H9 (cell line): ENCODE measurements around the gene POMGNT2. TPM values are rescaled to one million over a fixed set of nuclear protein-coding genes. Genes with fewer than 3 reads are reported as not detected.

Source experiments
- DNase-seq: peaks from one replicate; pipeline ENCODE4 v3.0.0-alpha.2; 2017
- H2AFZ ChIP-seq: one replicate; pipeline ENCODE4 v1.6.1; 2013; ENCODE audit warnings: mild to moderate bottlenecking, low read length, control low read depth, moderate library complexity
- H2AK5ac ChIP-seq: 2 replicates; pipeline ENCODE4 v1.6.1; 2013; ENCODE audit warnings: low read length, control low read depth, mixed read lengths; ENCODE audit not compliant: insufficient read length
- H2BK120ac ChIP-seq: one replicate; pipeline ENCODE4 v1.6.1; 2013; ENCODE audit warnings: low read depth, mild to moderate bottlenecking, low read length, control low read depth, inconsistent platforms; ENCODE audit not compliant: poor library complexity, severe bottlenecking
- H2BK12ac ChIP-seq: 2 replicates; pipeline ENCODE4 v1.6.1; 2013; ENCODE audit warnings: low read length, control low read depth, mixed read lengths, low read depth; ENCODE audit not compliant: insufficient read length
- H2BK15ac ChIP-seq: 2 replicates; pipeline ENCODE4 v1.6.1; 2013; ENCODE audit warnings: low read depth, low read length, control low read depth
- H2BK20ac ChIP-seq: one replicate; pipeline ENCODE4 v1.6.1; 2013; ENCODE audit warnings: low read depth, mild to moderate bottlenecking, low read length, control low read depth, inconsistent platforms; ENCODE audit not compliant: poor library complexity, severe bottlenecking
- H2BK5ac ChIP-seq: 2 replicates; pipeline ENCODE4 v1.6.1; 2013; ENCODE audit warnings: low read length, control low read depth, mixed read lengths; ENCODE audit not compliant: insufficient read length
- H3K14ac ChIP-seq: 2 replicates; pipeline ENCODE4 v1.6.1; 2013; ENCODE audit warnings: low read length, control low read depth; ENCODE audit not compliant: insufficient read depth
- H3K18ac ChIP-seq: 2 replicates; pipeline ENCODE4 v1.6.1; 2013; ENCODE audit warnings: low read depth, mild to moderate bottlenecking, mixed read lengths, low read length, control low read depth; ENCODE audit not compliant: insufficient read length
- H3K23ac ChIP-seq: 2 replicates; pipeline ENCODE4 v1.6.1; 2013; ENCODE audit warnings: low read length, control low read depth, mixed read lengths, low read depth; ENCODE audit not compliant: insufficient read length
- H3K23me2 ChIP-seq: 2 replicates; pipeline ENCODE4 v1.6.1; 2013; ENCODE audit warnings: low read depth, mild to moderate bottlenecking, mixed read lengths, low read length, control low read depth; ENCODE audit not compliant: insufficient read length, poor library complexity, severe bottlenecking
- H3K27ac ChIP-seq: 2 replicates; pipeline ENCODE4 v1.5.1; 2013; ENCODE audit warnings: low read length, control low read depth, mixed read lengths, low read depth; ENCODE audit not compliant: insufficient read length
- H3K27me3 ChIP-seq: 2 replicates; pipeline ENCODE4 v1.6.1; 2013; ENCODE audit warnings: low read length, control low read depth, inconsistent platforms; ENCODE audit not compliant: insufficient read depth
- H3K4ac ChIP-seq: 2 replicates; pipeline ENCODE4 v1.6.1; 2013; ENCODE audit warnings: low read depth, mild to moderate bottlenecking, control low read depth, inconsistent platforms, low read length, moderate library complexity
- H3K4me1 ChIP-seq: 2 replicates; pipeline ENCODE4 v1.6.1; 2013; ENCODE audit warnings: low read length, control low read depth, inconsistent platforms; ENCODE audit not compliant: insufficient read depth
- H3K4me2 ChIP-seq: 2 replicates; pipeline ENCODE4 v1.6.1; 2013; ENCODE audit warnings: low read length, control low read depth, mixed read lengths; ENCODE audit not compliant: insufficient read length, insufficient read depth
- H3K56ac ChIP-seq: 2 replicates; pipeline ENCODE4 v1.6.1; 2013; ENCODE audit warnings: low read depth, mild to moderate bottlenecking, mixed read lengths, low read length, control low read depth; ENCODE audit not compliant: insufficient read length
- H3K79me1 ChIP-seq: 2 replicates; pipeline ENCODE4 v1.6.1; 2013; ENCODE audit warnings: low read depth, mild to moderate bottlenecking, moderate library complexity, low read length, control low read depth, inconsistent platforms; ENCODE audit not compliant: insufficient read depth, poor library complexity, severe bottlenecking
- H3K79me2 ChIP-seq: 2 replicates; pipeline ENCODE4 v1.6.1; 2013; ENCODE audit warnings: low read length, control low read depth, inconsistent platforms; ENCODE audit not compliant: insufficient read depth
- H3K9ac ChIP-seq: 2 replicates; pipeline ENCODE4 v1.6.1; 2013; ENCODE audit warnings: low read length, control low read depth, mixed read lengths; ENCODE audit not compliant: insufficient read length; ENCODE audit errors: extremely low read depth
- H3K9me3 ChIP-seq: one replicate; pipeline ENCODE4 v1.6.1; 2013; ENCODE audit warnings: low read depth, low read length, inconsistent platforms; ENCODE audit not compliant: control insufficient read depth
- H3T11ph ChIP-seq: one replicate; pipeline ENCODE4 v1.6.1; 2013; ENCODE audit warnings: mild to moderate bottlenecking, low read length, control low read depth, inconsistent platforms
- H4K20me1 ChIP-seq: one replicate; pipeline ENCODE4 v1.6.1; 2013; ENCODE audit not compliant: control insufficient read depth, insufficient read length, insufficient read depth
- H4K5ac ChIP-seq: 2 replicates; pipeline ENCODE4 v1.6.1; 2013; ENCODE audit warnings: low read depth, mild to moderate bottlenecking, mixed read lengths, low read length, control low read depth; ENCODE audit not compliant: insufficient read length
- H4K8ac ChIP-seq: replicated peaks from 2 replicates; pipeline ENCODE4 v1.6.1; 2013; ENCODE audit warnings: low read length, control low read depth, mixed read lengths, low read depth; ENCODE audit not compliant: insufficient read length
- H4K91ac ChIP-seq: 2 replicates; pipeline ENCODE4 v1.6.1; 2013; ENCODE audit warnings: low read depth, mild to moderate bottlenecking, moderate library complexity, mixed read lengths, low read length, control low read depth; ENCODE audit not compliant: insufficient read length
- H3K27ac Mint-ChIP-seq, 3 experiments: 2 replicates in 2 of 3; 3 replicates in 1 of 3; pipeline ENCODE4 v1.8.0; 2020 to 2021; ENCODE audit warnings: mixed read lengths in 3 of 3, mild to moderate bottlenecking in 1 of 3, moderate library complexity in 1 of 3
- H3K27me3 Mint-ChIP-seq: 2 replicates; pipeline ENCODE4 v1.8.0; 2021; ENCODE audit warnings: low read depth, mild to moderate bottlenecking, moderate library complexity, mixed read lengths
- H3K36me3 Mint-ChIP-seq, 3 experiments: 2 replicates in 2 of 3; 3 replicates in 1 of 3; pipeline ENCODE4 v1.8.0; 2020 to 2021; ENCODE audit warnings: low read depth in 3 of 3, mixed read lengths in 3 of 3; ENCODE audit not compliant: insufficient read depth in 1 of 3
- H3K4me1 Mint-ChIP-seq, 2 experiments: 2 replicates each; pipeline ENCODE4 v1.8.0; 2020; ENCODE audit warnings: mixed read lengths in 2 of 2
- H3K4me3 Mint-ChIP-seq, 2 experiments: 2 replicates in 1 of 2; 3 replicates in 1 of 2; pipeline ENCODE4 v1.8.0; 2020 to 2021; ENCODE audit warnings: mild to moderate bottlenecking in 2 of 2, mixed read lengths in 2 of 2, moderate library complexity in 1 of 2
- H3K9me3 Mint-ChIP-seq, 2 experiments: 2 replicates in 1 of 2; 3 replicates in 1 of 2; pipeline ENCODE4 v1.8.0; 2020; ENCODE audit warnings: mild to moderate bottlenecking in 2 of 2, mixed read lengths in 2 of 2, moderate library complexity in 1 of 2
- CTCF ChIP-seq: fragments of 200-600 bp; sonication (generic); conservative IDR thresholded peaks from 3 replicates; pipeline ENCODE4 v1.8.0; 2021; ENCODE audit warnings: antibody characterized with exemption, mild to moderate bottlenecking
- WGBS: extraction: QIAGEN DNeasy Blood & Tissue Kit; methylation state at CpG from one replicate; pipeline ENCODE4 v1.1.7; 2013; ENCODE audit warnings: missing lambda C conversion rate, low lambda C conversion rate, mixed read lengths; ENCODE audit not compliant: insufficient read length; ENCODE audit errors: extremely low coverage; 5-methylcytosine and 5-hydroxymethylcytosine counted together
- total RNA-seq: library from RNA; stranded (reverse); gene quantifications from 2 replicates; pipeline ENCODE4 v1.2.1, GENCODE V29; 2021

The POMGNT2 gene
- total RNA-seq, 1 experiment from 2014 or later, result 14.0 TPM

GRCh38 chr3:43082457-43082856 lies 23.4 kb downstream of the POMGNT2 start:
- Histone ChIP-seq H3K14ac (no peak overlapping the region), H3K9ac (no peak overlapping the region), H3K23ac (no peak overlapping the region), H2BK5ac (no peak overlapping the region), H3K79me2 (no peaks in the 10 kb centered on the region), H3K4ac (no peak overlapping the region), H2BK120ac (no peak overlapping the region), H2AFZ (no peak overlapping the region), H3K4me1 (no peaks in the 10 kb centered on the region), H3K9me3 (peaks cover 16% of the 10 kb centered on the region), H3K23me2 (no peaks in the 10 kb centered on the region), H3K56ac (no peak overlapping the region), H3K18ac (no peak overlapping the region), H2AK5ac (no peak overlapping the region), H3K27ac (no peak overlapping the region), H3K4me2 (no peak overlapping the region), H4K8ac (no peak overlapping the region), H3K79me1 (no peaks in the 10 kb centered on the region), H4K91ac (no peak overlapping the region), H2BK20ac (no peak overlapping the region), H3K27me3 (no peaks in the 10 kb centered on the region), H2BK12ac (no peak overlapping the region), H4K20me1 (no peaks in the 10 kb centered on the region), H2BK15ac (no peak overlapping the region), H3T11ph (no peak overlapping the region), H4K5ac (no peak overlapping the region)
- H3K27me3 Mint-ChIP-seq, result no peaks in the 10 kb centered on the region; the same call in 1 of the 2 replicates
- no peak for DNase-seq
- no peaks in the 10 kb centered on the region for H3K4me1 Mint-ChIP-seq
- WGBS, result no CpG with 5 or more reads among the region's 2 CpGs
- H3K36me3 Mint-ChIP-seq, result peaks cover 50 to 63% (median 61%) of the 10 kb centered on the region in 3 experiments
- peaks cover 26 to 34% of the 10 kb centered on the region in 2 experiments for H3K9me3 Mint-ChIP-seq
- no peak for TF ChIP-seq CTCF
- H3K4me3 Mint-ChIP-seq, result no peak overlapping the region
- no peak overlapping the region; a peak in 1 of 7 replicates for H3K27ac Mint-ChIP-seq
